Activated CD8-positive, alpha-beta memory T cell treated with anti-CD3 and anti-CD28 coated beads for 48 hours (primary cell): ENCODE measurements around the gene KIF1A.

Source experiments
- DNase-seq, 3 experiments: peaks; one replicate each; pipeline ENCODE4 v3.0.0-alpha.2; 2020; ENCODE audit warnings: low read depth in 2 of 3, low spot score in 2 of 3

The KIF1A gene

DNA sequence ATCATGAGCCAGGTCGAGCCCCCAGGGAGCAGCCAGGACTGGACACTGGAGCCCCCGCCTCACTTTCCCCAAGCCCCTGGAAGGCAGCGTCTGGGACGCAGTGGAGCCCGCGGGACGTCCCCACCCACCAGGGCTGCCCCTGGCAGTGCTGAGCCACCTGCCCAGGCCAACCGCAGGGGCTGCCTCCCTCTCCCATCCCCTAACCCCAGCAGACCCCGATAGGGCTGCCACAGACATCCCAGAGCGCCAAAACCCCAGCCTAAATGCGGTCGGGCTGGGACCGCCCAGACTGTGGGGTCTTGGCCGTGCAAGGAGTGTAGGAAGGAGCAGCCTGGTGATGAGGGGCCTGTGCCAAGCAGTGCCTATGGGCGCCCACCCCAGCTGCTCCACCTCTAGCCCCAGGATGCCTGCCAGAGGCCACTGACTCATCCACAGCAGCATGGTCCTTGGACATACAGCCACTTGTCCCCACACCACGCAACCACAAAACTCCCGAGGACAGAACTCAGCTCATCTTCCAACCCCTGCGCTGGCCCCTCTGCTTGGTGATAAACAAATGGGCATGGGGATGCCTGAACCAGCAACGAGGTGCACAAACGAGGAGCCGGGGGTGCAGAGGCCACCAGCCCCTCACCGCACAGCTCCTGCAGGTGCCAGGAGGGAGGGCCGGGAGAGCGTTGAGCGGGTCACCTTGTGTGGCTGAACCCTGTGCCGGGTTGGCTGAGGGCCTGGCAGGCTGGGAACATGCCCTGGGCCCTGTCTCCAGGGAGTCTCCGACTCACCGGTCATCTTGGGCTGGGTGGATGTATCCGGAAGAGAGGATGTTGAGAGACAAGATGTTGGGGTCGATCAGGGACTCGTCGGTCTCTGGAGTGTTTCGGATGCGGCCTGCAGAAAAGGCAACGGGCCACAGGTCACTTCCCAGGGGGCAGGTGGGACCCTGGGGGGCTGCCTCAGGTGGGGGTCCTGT, 83.5 kb downstream of the KIF1A start:
- no peak for DNase-seq

- no peak for DNase-seq
Measured at GRCh38 chr2:240735476-240735875, 84.5 kb downstream of the KIF1A start.

- DNase-seq, result no peak
Measured at GRCh38 chr2:240734756-240735155, 85.3 kb downstream of the KIF1A start.

DNA sequence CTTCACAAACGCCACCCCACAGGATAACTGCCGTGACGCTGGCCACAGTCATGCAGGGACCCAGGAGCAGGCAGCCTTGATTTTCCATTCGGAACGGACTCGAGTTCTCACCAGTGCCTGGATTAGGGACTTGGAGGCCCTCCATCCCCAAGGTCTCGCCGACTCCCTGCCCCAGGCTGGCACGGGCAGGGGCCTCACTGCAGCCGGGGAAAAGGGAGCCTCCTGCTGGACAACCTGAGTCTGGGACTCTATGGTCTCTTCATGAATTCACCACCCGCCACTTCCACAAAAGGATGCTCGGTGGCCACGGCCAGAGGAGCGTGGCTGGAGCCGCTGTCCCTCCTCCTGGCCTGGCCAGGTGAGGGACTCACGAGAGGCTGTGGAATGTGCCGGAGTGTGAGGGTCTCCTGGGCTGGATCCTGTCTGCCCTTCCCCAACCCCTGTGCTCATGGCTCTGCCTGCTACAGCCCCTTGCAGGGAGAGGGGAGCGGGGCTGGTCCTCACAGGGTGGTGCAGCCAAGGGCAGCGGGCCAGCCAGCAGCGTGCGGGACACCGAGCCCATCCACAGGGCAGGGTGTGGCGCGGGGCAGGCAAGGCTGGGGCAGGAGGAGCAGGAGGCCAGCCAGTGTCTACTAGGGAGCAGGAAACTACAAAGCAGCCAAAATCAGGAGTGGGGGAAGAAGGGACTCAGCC, 86.1 kb downstream of the KIF1A start:
- DNase-seq, result no peak

- no peak for DNase-seq
Measured at GRCh38 chr2:240732911-240733622, 87.0 kb downstream of the KIF1A start.

DNA sequence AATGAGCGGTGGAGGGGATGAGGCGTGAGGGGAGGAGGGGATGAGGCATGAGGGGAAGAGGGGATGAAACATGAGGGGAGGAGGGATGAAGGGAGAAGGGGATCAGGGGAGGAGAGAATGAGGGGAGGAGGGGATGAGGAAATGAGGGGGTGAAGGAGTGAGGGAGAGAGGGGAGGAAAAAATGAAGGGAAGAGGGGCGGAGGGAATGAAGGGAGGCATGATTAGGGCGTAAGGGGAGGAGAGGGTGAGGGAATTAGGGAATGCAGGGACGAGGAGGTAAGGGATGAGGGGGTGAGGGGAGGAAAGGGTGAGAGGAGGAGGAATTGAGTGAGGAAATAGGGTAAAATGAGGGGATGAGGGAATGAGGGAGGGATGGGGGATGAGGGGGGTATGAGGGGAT, 87.8 kb downstream of the KIF1A start:
- DNase-seq, result no peak

GRCh38 chr2:240731178-240731545, 88.9 kb downstream of the KIF1A start:
- no peak for DNase-seq

- DNase-seq, result no peak
Measured at GRCh38 chr2:240730501-240731177, 89.4 kb downstream of the KIF1A start.

DNA sequence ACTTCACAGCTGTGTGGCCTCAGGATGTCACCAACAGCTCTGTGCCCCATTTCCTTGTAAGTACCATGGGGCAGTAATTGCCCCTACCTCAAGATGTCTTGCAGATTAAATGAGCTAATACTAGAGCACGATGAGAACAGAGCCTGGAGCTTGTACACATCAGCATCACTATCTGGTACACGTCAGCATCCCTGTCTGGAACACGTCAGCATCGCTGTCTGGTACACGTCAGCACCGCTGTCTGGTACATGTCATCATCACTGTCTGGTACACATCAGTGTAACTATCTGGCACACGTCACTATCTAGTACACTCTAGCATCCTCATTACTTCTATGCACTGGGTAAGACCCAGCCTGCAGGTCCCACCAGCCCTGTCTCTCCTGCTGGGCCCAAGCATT, 91.2 kb downstream of the KIF1A start:
- DNase-seq, result no peak

DNA sequence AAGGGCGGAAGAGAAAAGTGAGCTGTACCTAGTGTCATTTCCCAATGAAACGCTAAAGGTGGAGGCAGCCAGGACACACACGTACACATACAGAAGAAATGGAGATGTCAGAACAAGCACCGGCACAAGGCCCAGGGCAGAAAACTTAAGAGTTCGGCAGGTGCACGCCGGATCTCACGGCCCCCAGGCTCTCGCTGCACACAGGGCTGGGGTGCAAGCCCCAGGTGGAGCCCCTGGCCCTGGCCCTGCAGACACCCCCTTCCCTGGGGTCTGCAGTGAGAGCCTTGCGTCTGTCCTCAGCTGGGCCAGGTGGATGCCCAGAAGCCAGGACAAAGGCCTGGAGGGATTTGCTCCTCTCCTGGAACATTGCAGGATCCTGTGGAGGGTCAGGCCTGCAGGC, 91.7 kb downstream of the KIF1A start:
- DNase-seq, result no peak

DNA sequence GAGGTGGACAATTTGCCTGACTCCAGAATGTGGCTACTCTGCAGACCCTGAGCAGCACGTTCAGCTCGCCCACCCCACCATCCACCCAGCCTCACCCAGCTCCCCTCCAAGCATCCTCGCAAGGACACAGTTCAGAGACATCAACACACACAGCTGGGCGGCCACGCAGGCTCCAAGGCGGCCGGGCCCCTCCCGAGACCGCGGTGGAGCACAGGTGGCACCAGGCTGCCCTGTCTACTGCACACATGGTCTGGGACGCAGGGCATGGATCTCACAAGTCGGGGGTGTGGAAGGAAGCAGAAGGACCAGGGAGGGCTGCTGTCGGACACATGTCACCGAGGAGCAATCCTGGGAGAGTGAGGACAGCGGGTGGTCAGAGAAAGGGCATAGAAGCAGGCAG, 92.1 kb downstream of the KIF1A start:
- no peak for DNase-seq

GRCh38 chr2:240727439-240727838, 92.6 kb downstream of the KIF1A start:
- no peak for DNase-seq

- DNase-seq, result no peak
Measured at GRCh38 chr2:240726876-240727275, 93.1 kb downstream of the KIF1A start.

- DNase-seq, result no peak
Measured at GRCh38 chr2:240725671-240726070, 94.3 kb downstream of the KIF1A start.

DNA sequence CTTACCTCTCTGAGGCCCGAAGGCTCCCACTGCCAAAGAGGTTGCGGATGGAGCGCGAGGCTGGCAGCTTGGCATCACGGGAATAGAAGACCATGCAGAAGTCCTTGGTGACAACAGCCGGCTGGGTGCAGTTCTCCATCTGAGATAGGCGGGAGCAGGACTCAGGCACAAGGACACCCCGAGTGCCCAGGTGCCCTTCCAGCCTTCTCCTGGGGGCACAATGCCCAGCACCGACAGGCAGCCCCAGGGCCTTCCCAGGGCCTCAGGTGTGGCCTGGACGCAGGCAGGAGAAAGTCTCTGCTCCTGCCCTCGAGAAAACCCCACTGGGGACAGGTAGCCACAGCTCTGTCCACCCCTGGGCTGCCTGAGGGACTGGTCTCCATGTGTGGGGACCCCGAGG, 94.8 kb downstream of the KIF1A start:
- DNase-seq, result no peak

- no peak for DNase-seq
Measured at GRCh38 chr2:240724431-240724830, 95.6 kb downstream of the KIF1A start.

DNA sequence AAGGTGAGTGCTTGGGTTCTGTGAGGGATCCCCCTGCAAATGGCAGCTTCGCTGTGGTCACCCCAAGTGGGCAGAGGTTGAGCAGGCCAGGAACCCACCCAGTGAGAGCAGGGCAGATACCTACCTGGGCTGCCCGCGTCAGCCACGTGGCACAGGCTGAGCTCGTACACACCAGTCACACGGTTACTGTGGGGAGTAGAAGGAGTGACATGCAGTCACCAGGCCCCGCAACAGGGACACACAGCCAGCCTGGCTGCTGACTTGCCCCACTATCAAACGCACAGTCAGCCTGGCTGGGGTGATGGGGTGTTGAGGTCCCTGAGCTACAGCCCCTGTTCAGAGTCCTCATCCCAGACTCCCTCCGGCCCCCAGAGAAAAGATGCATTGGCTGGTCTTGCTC, 96.2 kb downstream of the KIF1A start:
- no peak for DNase-seq

DNA sequence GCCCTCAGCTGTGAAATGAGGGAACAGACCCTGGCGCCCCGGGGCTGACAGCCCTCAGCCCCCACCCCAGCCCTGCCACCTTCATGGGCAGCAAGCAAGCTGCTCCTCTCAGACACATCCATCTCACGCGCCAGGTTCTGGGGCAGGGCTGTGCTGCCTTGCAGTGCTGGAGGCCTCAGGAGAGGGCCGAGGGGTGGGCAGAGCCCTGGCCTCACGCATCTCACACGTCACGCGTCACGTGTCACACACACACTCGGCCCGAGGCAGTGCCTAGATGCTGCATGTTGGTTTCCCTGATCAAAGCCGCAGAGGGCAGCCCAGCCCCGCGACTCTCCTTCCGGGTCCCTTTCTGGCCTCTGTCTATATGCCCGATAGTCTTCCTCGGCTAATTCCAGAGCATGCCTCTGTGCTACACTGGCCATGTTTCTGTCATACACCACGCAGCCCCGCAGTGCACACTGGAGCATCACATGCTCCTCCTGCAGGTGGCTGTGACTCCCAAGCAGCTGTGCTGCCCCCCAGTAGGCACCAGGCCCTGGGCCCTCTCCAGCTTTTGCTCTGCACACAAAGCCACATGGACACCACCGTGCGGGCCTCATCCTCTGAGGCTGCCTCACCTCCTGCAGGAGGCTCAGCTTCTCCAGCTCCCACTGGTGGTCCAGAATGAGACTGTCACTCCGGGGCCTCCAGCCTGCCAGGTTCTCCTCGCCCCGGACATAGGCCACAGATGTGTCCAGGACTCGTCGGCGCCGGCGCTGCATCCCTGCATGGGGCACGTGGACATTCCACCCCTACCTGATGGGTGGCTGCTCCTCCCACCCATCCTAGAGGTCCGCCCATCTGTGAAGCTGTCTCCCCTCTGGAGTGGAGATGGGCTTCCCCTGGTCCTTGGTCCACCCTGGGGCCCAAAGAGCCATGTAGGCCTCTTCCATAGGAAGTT, 97.0 kb downstream of the KIF1A start:
- no peak for DNase-seq

DNA sequence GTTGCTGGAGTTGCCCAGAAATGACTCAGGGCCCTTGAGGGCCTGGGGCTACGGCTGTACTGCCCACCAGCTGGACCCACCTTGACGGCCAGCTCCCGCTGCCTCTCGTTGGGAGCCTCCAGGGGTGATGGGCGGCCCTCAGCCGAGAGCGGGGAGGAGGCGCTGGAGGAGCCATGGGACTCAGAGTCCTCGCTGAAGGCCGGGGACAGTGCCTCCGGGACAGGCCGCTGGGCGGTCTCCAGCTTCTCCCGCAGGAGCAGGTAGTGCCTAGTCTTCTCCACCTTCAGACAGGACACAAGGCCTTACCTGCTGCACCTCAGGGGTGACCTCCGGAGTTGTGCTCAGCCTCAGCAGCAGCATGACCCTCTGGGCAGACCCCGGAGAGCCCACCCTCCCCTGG, 97.6 kb downstream of the KIF1A start:
- no peak for DNase-seq

GRCh38 chr2:240721596-240722180, 98.3 kb downstream of the KIF1A start:
- DNase-seq, result no peak
